Astrocyte (in vitro differentiated cells and primary cell): ENCODE data around the gene ATXN10. TPM values are rescaled to one million over a fixed set of nuclear protein-coding genes. Genes with fewer than 3 reads are reported as not detected.

Experiments used
- DNase-seq: peaks from one replicate; pipeline ENCODE4 v3.0.0-alpha.2; 2010; ENCODE audit warnings: low read depth
- FAIRE-seq: peaks from 2 replicates; lab custom pipeline; 2011; peaks lifted over from hg19 to GRCh38; lab: Jason Lieb, UNC
- H2AFZ ChIP-seq: 2 replicates; pipeline ENCODE4 v1.6.0; 2012; ENCODE audit warnings: low read depth, low read length, inconsistent platforms
- H3K27ac ChIP-seq: 2 replicates; pipeline ENCODE4 v1.5.1; 2011; ENCODE audit warnings: low read depth, low read length, inconsistent platforms
- H3K27me3 ChIP-seq: 2 replicates; pipeline ENCODE4 v1.6.0; 2011; ENCODE audit warnings: low read length, inconsistent platforms; ENCODE audit not compliant: insufficient read depth
- H3K36me3 ChIP-seq: 2 replicates; pipeline ENCODE4 v1.5.1; 2011; ENCODE audit warnings: low read length, inconsistent platforms; ENCODE audit not compliant: insufficient read depth
- H3K4me1 ChIP-seq: 2 replicates; pipeline ENCODE4 v1.5.1; 2011; ENCODE audit warnings: low read length, inconsistent platforms; ENCODE audit not compliant: insufficient read depth
- H3K4me2 ChIP-seq: 2 replicates; pipeline ENCODE4 v1.6.0; 2012; ENCODE audit warnings: low read length, inconsistent platforms
- H3K4me3 ChIP-seq: 2 replicates; pipeline ENCODE4 v1.5.1; 2011; ENCODE audit warnings: low read depth, mild to moderate bottlenecking, low read length, inconsistent platforms; ENCODE audit not compliant: insufficient read depth
- H3K79me2 ChIP-seq: 2 replicates; pipeline ENCODE4 v1.6.0; 2012; ENCODE audit warnings: mild to moderate bottlenecking, low read length, inconsistent platforms; ENCODE audit not compliant: insufficient read depth
- H3K9ac ChIP-seq: 2 replicates; pipeline ENCODE4 v1.6.0; 2012; ENCODE audit warnings: mild to moderate bottlenecking, low read length, inconsistent platforms
- H3K9me3 ChIP-seq: 2 replicates; pipeline ENCODE4 v1.5.1; 2012; ENCODE audit warnings: low read depth, mild to moderate bottlenecking, low read length, inconsistent platforms; ENCODE audit not compliant: insufficient read depth
- H4K20me1 ChIP-seq: 2 replicates; pipeline ENCODE4 v1.6.0; 2012; ENCODE audit warnings: low read length, inconsistent platforms; ENCODE audit not compliant: insufficient read depth
- H3K27ac Mint-ChIP-seq: one replicate; pipeline ENCODE4 v1.8.0; 2021; ENCODE audit warnings: mild to moderate bottlenecking, mixed read lengths; ENCODE audit not compliant: unreplicated experiment
- H3K27me3 Mint-ChIP-seq: one replicate; pipeline ENCODE4 v1.8.0; 2021; ENCODE audit warnings: low read depth, mixed read lengths; ENCODE audit not compliant: unreplicated experiment
- H3K36me3 Mint-ChIP-seq: one replicate; pipeline ENCODE4 v1.8.0; 2021; ENCODE audit warnings: low read depth, mixed read lengths; ENCODE audit not compliant: unreplicated experiment
- H3K4me1 Mint-ChIP-seq: one replicate; pipeline ENCODE4 v1.8.0; 2021; ENCODE audit warnings: low read depth, mixed read lengths; ENCODE audit not compliant: unreplicated experiment
- H3K4me3 Mint-ChIP-seq: one replicate; pipeline ENCODE4 v1.8.0; 2021; ENCODE audit warnings: mild to moderate bottlenecking, moderate library complexity, mixed read lengths; ENCODE audit not compliant: unreplicated experiment
- H3K9me3 Mint-ChIP-seq: one replicate; pipeline ENCODE4 v1.8.0; 2021; ENCODE audit warnings: mild to moderate bottlenecking, mixed read lengths; ENCODE audit not compliant: unreplicated experiment
- EZH2 ChIP-seq: IDR thresholded peaks from 2 replicates; pipeline ENCODE4 v1.6.1; 2012; ENCODE audit warnings: mild to moderate bottlenecking, low read length, inconsistent platforms; ENCODE audit not compliant: insufficient read depth
- total RNA-seq: library from RNA; stranded (reverse); gene quantifications from 2 replicates; pipeline ENCODE4 v1.2.1, GENCODE V29; 2021
- TF ChIP-seq, protein P1 (sequence below): IDR thresholded peaks from 2 replicates; pipeline ENCODE4 v1.5.1; 2011; ENCODE audit warnings: low read depth, mild to moderate bottlenecking, inconsistent platforms, low read length, moderate library complexity; ENCODE audit not compliant: insufficient read depth

Gene ATXN10
- total RNA-seq, 1 donor from 2014 or later, result 195 TPM

DNA sequence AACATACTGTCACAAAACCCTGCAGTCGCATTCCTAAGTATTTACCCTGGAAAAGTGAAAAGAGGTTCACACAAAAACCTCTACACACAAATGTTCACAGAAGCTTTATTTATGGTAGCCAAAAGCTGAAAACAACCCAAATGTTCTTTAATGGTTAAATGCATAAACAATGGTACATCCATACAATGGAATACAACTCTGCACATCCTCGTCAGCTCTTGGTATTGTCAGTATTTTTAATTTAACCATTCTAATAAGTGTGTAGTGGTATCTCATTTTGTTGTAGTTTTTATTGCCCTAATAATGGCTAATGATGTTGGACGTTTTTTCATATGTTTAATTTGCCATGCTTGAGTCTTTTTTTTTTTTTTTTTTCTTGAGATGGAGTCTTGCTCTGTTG lies 99.4 kb downstream of the ATXN10 start:
- H3K36me3 Mint-ChIP-seq, result peaks cover 13% of the 10 kb centered on the region
- FAIRE-seq, result no peak
- H3K27ac Mint-ChIP-seq, result no peak overlapping the region
- H3K79me2 ChIP-seq, result peaks cover 91% of the 10 kb centered on the region
- no peak for DNase-seq
- no peak overlapping the region for H3K9ac ChIP-seq
- no peak overlapping the region for H2AFZ ChIP-seq
- no peaks in the 10 kb centered on the region for H3K4me1 Mint-ChIP-seq
- TF ChIP-seq, protein P1, sequence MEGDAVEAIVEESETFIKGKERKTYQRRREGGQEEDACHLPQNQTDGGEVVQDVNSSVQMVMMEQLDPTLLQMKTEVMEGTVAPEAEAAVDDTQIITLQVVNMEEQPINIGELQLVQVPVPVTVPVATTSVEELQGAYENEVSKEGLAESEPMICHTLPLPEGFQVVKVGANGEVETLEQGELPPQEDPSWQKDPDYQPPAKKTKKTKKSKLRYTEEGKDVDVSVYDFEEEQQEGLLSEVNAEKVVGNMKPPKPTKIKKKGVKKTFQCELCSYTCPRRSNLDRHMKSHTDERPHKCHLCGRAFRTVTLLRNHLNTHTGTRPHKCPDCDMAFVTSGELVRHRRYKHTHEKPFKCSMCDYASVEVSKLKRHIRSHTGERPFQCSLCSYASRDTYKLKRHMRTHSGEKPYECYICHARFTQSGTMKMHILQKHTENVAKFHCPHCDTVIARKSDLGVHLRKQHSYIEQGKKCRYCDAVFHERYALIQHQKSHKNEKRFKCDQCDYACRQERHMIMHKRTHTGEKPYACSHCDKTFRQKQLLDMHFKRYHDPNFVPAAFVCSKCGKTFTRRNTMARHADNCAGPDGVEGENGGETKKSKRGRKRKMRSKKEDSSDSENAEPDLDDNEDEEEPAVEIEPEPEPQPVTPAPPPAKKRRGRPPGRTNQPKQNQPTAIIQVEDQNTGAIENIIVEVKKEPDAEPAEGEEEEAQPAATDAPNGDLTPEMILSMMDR, result no peak
- TF ChIP-seq EZH2, result no peak
- no peaks in the 10 kb centered on the region for H3K27me3 Mint-ChIP-seq
- H3K27ac ChIP-seq, result no peak overlapping the region
- no peaks in the 10 kb centered on the region for H3K9me3 ChIP-seq
- no peak overlapping the region for H3K4me3 ChIP-seq
- no peaks in the 10 kb centered on the region for H3K4me1 ChIP-seq
- H3K36me3 ChIP-seq, result peaks cover 3% of the 10 kb centered on the region
- H4K20me1 ChIP-seq, result peaks cover 51% of the 10 kb centered on the region
- no peak overlapping the region for H3K4me2 ChIP-seq
- no peaks in the 10 kb centered on the region for H3K9me3 Mint-ChIP-seq
- H3K27me3 ChIP-seq, result no peaks in the 10 kb centered on the region
- no peak overlapping the region for H3K4me3 Mint-ChIP-seq

DNA sequence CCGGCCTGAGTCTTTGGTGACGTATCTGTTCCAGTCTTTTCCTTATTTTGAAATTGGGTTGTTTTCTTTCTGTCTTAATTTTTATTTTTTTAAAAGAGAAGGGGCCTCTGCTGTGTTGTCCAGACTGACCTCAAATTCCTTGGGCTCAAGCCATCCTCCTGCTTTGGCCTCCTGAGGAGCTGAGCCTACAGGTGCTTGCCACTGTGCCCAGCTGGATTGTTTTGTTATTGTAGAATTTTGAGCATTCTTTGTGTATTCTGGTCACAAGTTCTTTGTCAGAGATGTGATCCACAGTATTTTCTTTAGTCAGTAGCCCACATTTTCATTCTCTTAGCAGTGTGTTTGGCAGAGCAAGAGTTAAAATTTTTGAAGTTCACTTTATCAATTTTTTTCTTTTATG lies 100.1 kb downstream of the ATXN10 start:
- peaks cover 52% of the 10 kb centered on the region for H4K20me1 ChIP-seq
- peaks cover 13% of the 10 kb centered on the region for H3K36me3 Mint-ChIP-seq
- no peaks in the 10 kb centered on the region for H3K27me3 ChIP-seq
- no peaks in the 10 kb centered on the region for H3K4me1 ChIP-seq
- H3K4me3 Mint-ChIP-seq, result no peak overlapping the region
- TF ChIP-seq EZH2, result no peak
- H3K27me3 Mint-ChIP-seq, result no peaks in the 10 kb centered on the region
- FAIRE-seq (no peak), DNase-seq (no peak)
- peak overlapping the region; percentile 27 for H3K27ac Mint-ChIP-seq
- H3K4me2 ChIP-seq, result no peak overlapping the region
- no peaks in the 10 kb centered on the region for H3K9me3 ChIP-seq
- peaks cover 87% of the 10 kb centered on the region for H3K79me2 ChIP-seq
- no peaks in the 10 kb centered on the region for H3K4me1 Mint-ChIP-seq
- H3K9ac ChIP-seq, result no peak overlapping the region
- no peak overlapping the region for H3K4me3 ChIP-seq
- no peak overlapping the region for H2AFZ ChIP-seq
- no peaks in the 10 kb centered on the region for H3K36me3 ChIP-seq
- H3K27ac ChIP-seq, result no peak overlapping the region
- H3K9me3 Mint-ChIP-seq, result no peaks in the 10 kb centered on the region

DNA sequence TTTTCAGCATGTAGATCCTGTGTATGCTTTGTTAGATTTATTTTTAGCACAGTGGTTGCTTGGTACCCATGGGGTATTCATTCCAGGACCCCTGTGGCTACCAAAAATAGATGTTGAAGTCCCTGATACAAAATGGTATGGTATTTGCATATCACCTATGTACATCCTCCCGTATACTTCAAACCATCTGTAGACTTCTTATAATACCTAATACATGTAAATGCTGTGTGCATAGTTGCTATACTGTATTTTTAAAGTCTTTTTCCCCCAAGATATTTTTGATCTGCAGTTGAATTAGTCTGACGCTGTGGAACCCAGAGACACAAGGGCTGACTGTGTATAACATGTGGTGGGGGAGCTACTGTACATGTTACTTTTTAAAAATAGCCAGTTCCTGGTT lies 101.1 kb downstream of the ATXN10 start:
- Histone ChIP-seq H3K9ac (no peak overlapping the region), H3K4me1 (peaks cover 5% of the 10 kb centered on the region), H3K36me3 (no peaks in the 10 kb centered on the region), H3K4me3 (no peak overlapping the region), H3K9me3 (no peaks in the 10 kb centered on the region), H3K27ac (peak overlapping the region; percentile 3), H4K20me1 (peaks cover 49% of the 10 kb centered on the region), H2AFZ (no peak overlapping the region), H3K4me2 (no peak overlapping the region), H3K27me3 (no peaks in the 10 kb centered on the region), H3K79me2 (peaks cover 78% of the 10 kb centered on the region)
- Mint-ChIP-seq H3K4me3 (no peak overlapping the region), H3K4me1 (peaks cover 8% of the 10 kb centered on the region), H3K9me3 (no peaks in the 10 kb centered on the region), H3K27me3 (no peaks in the 10 kb centered on the region), H3K36me3 (peaks cover 13% of the 10 kb centered on the region), H3K27ac (no peak overlapping the region)
- DNase-seq (no peak), FAIRE-seq (no peak)
- TF ChIP-seq, protein P1, result no peak
- TF ChIP-seq EZH2, result no peak
